A549 (cell line): ENCODE results near the gene WNT3A. TPM values are rescaled to one million over a fixed set of nuclear protein-coding genes. Genes with fewer than 3 reads are reported as not detected.

ENCODE experiments used
- ATAC-seq, 2 experiments: fragments of 200-7000 bp in 1 of 2; fragments of >200 bp in 1 of 2; cut with Nextera tagmentation in 1 of 2; cut with Tn5 transposase in 1 of 2; 3 replicates each; pipeline versions ENCODE4 v1.8.0 to v1.9.1; 2018 to 2020; ENCODE audit warnings: mild to moderate bottlenecking in 1 of 2, moderate library complexity in 1 of 2
- CTCF ChIA-PET: fragments of 300-600 bp; sonication (Branson Sonifier 250); formaldehyde crosslinking; extraction: SDS; loops from one replicate; lab custom pipeline; 2021; ENCODE audit warnings: antibody characterized with exemption, inconsistent platforms; lab: Yijun Ruan, JAX
- POLR2A ChIA-PET: fragments of 350-600 bp; formaldehyde crosslinking; extraction: SDS; loops from one replicate; lab custom pipeline; 2021; ENCODE audit warnings: antibody characterized with exemption, inconsistent platforms; lab: Yijun Ruan, JAX
- DNase-seq, 2 experiments: peaks; one replicate each; pipeline versions ENCODE4 v3.0.0 to v3.0.0-alpha.2; 2011 to 2016; ENCODE audit warnings: low read depth in 1 of 2, low spot score in 1 of 2
- FAIRE-seq: peaks from 2 replicates; lab custom pipeline; 2011; peaks lifted over from hg19 to GRCh38; lab: Jason Lieb, UNC
- H3K27ac ChIP-seq, 2 experiments: fragments of >200 bp; sonication (Bioruptor Twin); formaldehyde crosslinking; 3 replicates each; pipeline ENCODE4 v1.5.1; 2016 to 2017
- H3K4me1 ChIP-seq: fragments of >200 bp; sonication (Bioruptor Twin); formaldehyde crosslinking; 3 replicates; pipeline ENCODE4 v1.6.1; 2016
- H3K4me2 ChIP-seq: fragments of >200 bp; sonication (Bioruptor Twin); formaldehyde crosslinking; 3 replicates; pipeline ENCODE4 v1.6.1; 2016
- H3K4me3 ChIP-seq: fragments of >200 bp; sonication (Bioruptor Twin); formaldehyde crosslinking; 3 replicates; pipeline ENCODE4 v1.5.1; 2016
- H3K9me3 ChIP-seq: fragments of >200 bp; sonication (Bioruptor Twin); formaldehyde crosslinking; 3 replicates; pipeline ENCODE4 v1.6.1; 2016
- ATOH8 ChIP-seq: fragments of 250-450 bp; sonication (Bioruptor Pico); IDR thresholded peaks from 2 replicates; pipeline ENCODE4 v1.5.0; 2020; ENCODE audit warnings: low read depth, mild to moderate bottlenecking, moderate library complexity
- CBX2 ChIP-seq: fragments of 200-600 bp; sonication (generic); IDR thresholded peaks from 2 replicates; pipeline ENCODE4 v1.6.1; 2016; ENCODE audit warnings: low read depth, mild to moderate bottlenecking, borderline replicate concordance
- CBX8 ChIP-seq: fragments of 200-600 bp; sonication (generic); IDR thresholded peaks from 2 replicates; pipeline ENCODE4 v1.6.1; 2016
- CEBPB ChIP-seq, 2 experiments: fragments of >200 bp in 1 of 2; sonication (Bioruptor Twin) in 1 of 2; formaldehyde crosslinking in 1 of 2; IDR thresholded peaks; 2 replicates each; pipeline ENCODE4 v1.6.1; 2012 to 2016
- ESRRA ChIP-seq: fragments of 150-350 bp; IDR thresholded peaks from 2 replicates; pipeline ENCODE4 v1.6.1; 2014; ENCODE audit warnings: mild to moderate bottlenecking, low read length, borderline replicate concordance
- FOSL2 ChIP-seq, 2 experiments: fragments of 450-650 bp in 1 of 2; fragments of >200 bp in 1 of 2; sonication (Bioruptor Twin) in 1 of 2; formaldehyde crosslinking; IDR thresholded peaks; 2 replicates each; pipeline versions ENCODE4 v1.5.0 to v1.6.1; 2016 to 2020; ENCODE audit warnings: mild to moderate bottlenecking in 1 of 2, moderate library complexity in 1 of 2
- FOXS1 ChIP-seq: fragments of 250-450 bp; sonication (Bioruptor Pico); IDR thresholded peaks from 2 replicates; pipeline ENCODE4 v1.5.0; 2020; ENCODE audit warnings: mild to moderate bottlenecking, moderate library complexity
- GATA3 ChIP-seq: IDR thresholded peaks from 2 replicates; pipeline ENCODE4 v1.6.1; 2012; ENCODE audit warnings: borderline replicate concordance
- HDAC2 ChIP-seq: fragments of 200-600 bp; sonication (generic); IDR thresholded peaks from 2 replicates; pipeline ENCODE4 v1.6.1; 2016
- HES2 ChIP-seq: fragments of >200 bp; sonication (Bioruptor Twin); formaldehyde crosslinking; IDR thresholded peaks from 2 replicates; pipeline ENCODE4 v1.6.1; 2016
- HMGXB4 ChIP-seq: fragments of 250-450 bp; sonication (Bioruptor Pico); IDR thresholded peaks from 2 replicates; pipeline ENCODE4 v1.5.0; 2021; ENCODE audit warnings: mild to moderate bottlenecking, moderate library complexity, borderline replicate concordance
- HOXB5 ChIP-seq: fragments of 250-450 bp; sonication (Bioruptor Pico); IDR thresholded peaks from 2 replicates; pipeline ENCODE4 v1.5.0; 2020; ENCODE audit warnings: mild to moderate bottlenecking, moderate library complexity
- JUN ChIP-seq, 2 experiments: fragments of >200 bp; sonication (Bioruptor Twin); formaldehyde crosslinking; IDR thresholded peaks; 2 replicates in 1 of 2; 3 replicates in 1 of 2; pipeline ENCODE4 v1.6.1; 2016 to 2017
- KDM1A ChIP-seq: fragments of 200-600 bp; sonication (generic); IDR thresholded peaks from 2 replicates; pipeline ENCODE4 v1.6.1; 2016; ENCODE audit warnings: low read depth, mild to moderate bottlenecking
- MAFK ChIP-seq: fragments of 450-650 bp; IDR thresholded peaks from 2 replicates; pipeline ENCODE4 v1.6.1; 2014; ENCODE audit not compliant: partially characterized antibody
- MAX ChIP-seq: IDR thresholded peaks from 2 replicates; pipeline ENCODE4 v1.6.1; 2012
- POLR2A ChIP-seq: IDR thresholded peaks from 2 replicates; pipeline ENCODE4 v1.6.1; 2012; ENCODE audit warnings: mild to moderate bottlenecking, low read length
- POLR2AphosphoS2 ChIP-seq: conservative IDR thresholded peaks from 2 replicates; pipeline ENCODE4 v1.6.1; 2012; ENCODE audit warnings: low read length, improper control_type of control experiment, inconsistent platforms
- RAD21 ChIP-seq, 2 experiments: fragments of >200 bp in 1 of 2; sonication (Bioruptor Twin) in 1 of 2; formaldehyde crosslinking in 1 of 2; IDR thresholded peaks in 1 of 2; conservative IDR thresholded peaks in 1 of 2; 2 replicates in 1 of 2; 3 replicates in 1 of 2; pipeline ENCODE4 v1.6.1; 2012 to 2018; ENCODE audit warnings: inconsistent platforms in 1 of 2
- SREBF2 ChIP-seq: fragments of 450-650 bp; IDR thresholded peaks from 2 replicates; pipeline ENCODE4 v1.6.1; 2014; ENCODE audit warnings: mild to moderate bottlenecking, moderate library complexity
- TFCP2L1 ChIP-seq: fragments of 250-450 bp; sonication (Bioruptor Pico); IDR thresholded peaks from 2 replicates; pipeline ENCODE4 v1.5.0; 2021; ENCODE audit warnings: mild to moderate bottlenecking
- ZC3H11A ChIP-seq: fragments of 450-650 bp; IDR thresholded peaks from 2 replicates; pipeline ENCODE4 v1.6.1; 2014; ENCODE audit warnings: antibody characterized with exemption, mild to moderate bottlenecking
- ZFP36 ChIP-seq: fragments of 450-650 bp; IDR thresholded peaks from 2 replicates; pipeline ENCODE4 v1.6.1; 2014; ENCODE audit warnings: borderline replicate concordance; ENCODE audit not compliant: partially characterized antibody
- ZSCAN20 ChIP-seq: fragments of 250-450 bp; sonication (Bioruptor Pico); IDR thresholded peaks from 2 replicates; pipeline ENCODE4 v1.8.0; 2022; ENCODE audit warnings: mild to moderate bottlenecking, moderate library complexity
- WGBS: methylation state at CpG from one replicate; pipeline ENCODE4 v1.1.6; 2017; ENCODE audit errors: missing lambda C conversion rate; 5-methylcytosine and 5-hydroxymethylcytosine counted together
- polyA plus RNA-seq, 4 experiments: library from polyadenylated mRNA; depleted of rRNA in 3 of 4; stranded (reverse); fragments of >200 nt; fragmentation: RNase III in 1 of 4; extraction: RNeasy Plus Mini Kit Qiagen cat#74134 plus additional on column Dnase treatment in 1 of 4; gene quantifications; 2 replicates in 3 of 4; 3 replicates in 1 of 4; pipeline ENCODE4 v1.2.3, GENCODE V29; 2011 to 2017

WNT3A gene
- polyA plus RNA-seq, 2 of the 4 experiments (the other 2 are of a cell fraction) = not detected

- POLR2A ChIA-PET = no interaction called here
- ATAC-seq = no peak
These were observed 5.8 kb upstream of the WNT3A start for GRCh38 chr1:228000836-228001563.

GRCh38 chr1:228001738-228002535, 4.9 kb upstream of the WNT3A start:
- H3K27ac ChIP-seq = no peak overlapping the region
- DNase-seq (no peak), ATAC-seq (no peak), FAIRE-seq (no peak)
- peaks cover 4% of the 10 kb centered on the region; the same call in 1 of the 3 replicates for H3K4me1 ChIP-seq
- H3K4me3 ChIP-seq = no peak overlapping the region
- 53% methylated on average over 15 of the region's 15 CpGs for WGBS
- POLR2A ChIA-PET = no interaction called here
- CTCF ChIA-PET = interaction anchor here (0.8 to 4.1 kb wide), 5 partner anchors 58 to 165 kb away, joined by 3 to 25 read pairs (median 4); no protein-coding TSS in a partner anchor
- no peak overlapping the region for H3K4me2 ChIP-seq
- no peak for TF ChIP-seq JUN (IDR thresholded peaks at IDR 0.05)
- no peak for TF ChIP-seq CEBPB (IDR thresholded peaks at IDR 0.05)
- TF ChIP-seq GATA3 = no peak
- TF ChIP-seq CBX8 = no peak
- no peak for TF ChIP-seq CBX2
- no peak for TF ChIP-seq HMGXB4
- no peak for TF ChIP-seq HES2
- no peak for TF ChIP-seq ZFP36
- TF ChIP-seq FOSL2 (IDR thresholded peaks at IDR 0.05) = no peak
- TF ChIP-seq FOSL2 (CRISPR knock-in tag; IDR thresholded peaks at IDR 0.05) = no peak
- TF ChIP-seq ATOH8 = no peak
- no peak for TF ChIP-seq HDAC2
- no peak for TF ChIP-seq HOXB5 (CRISPR knock-in tag)
- no peak for TF ChIP-seq ZC3H11A
- no peak for TF ChIP-seq MAX
- no peak for TF ChIP-seq SREBF2
- no peak for TF ChIP-seq ZSCAN20 (CRISPR knock-in tag)
- peaks cover 20% of the 10 kb centered on the region; the same call in 2 of the 3 replicates for H3K9me3 ChIP-seq

More at GRCh38 chr1:228000836-228001563, 5.8 kb upstream of the WNT3A start:
- Histone ChIP-seq H3K9me3 (peaks cover 29% of the 10 kb centered on the region), H3K27ac (no peak overlapping the region), H3K4me3 (no peak overlapping the region)
- TF ChIP-seq FOXS1 (CRISPR knock-in tag) = no peak
- TF ChIP-seq POLR2A = no peak
- no peak for TF ChIP-seq KDM1A
- TF ChIP-seq ZC3H11A = no peak
- no peak for TF ChIP-seq ESRRA
- no peak for TF ChIP-seq HOXB5 (CRISPR knock-in tag)
- no peak for TF ChIP-seq POLR2AphosphoS2
- no peak for TF ChIP-seq MAFK
- TF ChIP-seq TFCP2L1 (CRISPR knock-in tag) = no peak
- TF ChIP-seq ATOH8 = no peak
- TF ChIP-seq CBX8 = no peak
- no peak for TF ChIP-seq HES2
- no peak for TF ChIP-seq RAD21 (conservative IDR thresholded peaks at IDR 0.05 in 1 of 2, IDR thresholded peaks at IDR 0.05 in 1 of 2)
- TF ChIP-seq, all 56 proteins: peak for 0
- CTCF ChIA-PET = interaction anchor here (0.8 to 3.9 kb wide), 6 partner anchors 10 to 165 kb away, joined by 3 to 24 read pairs (median 14); no protein-coding TSS in a partner anchor
- 45% methylated on average over 13 of the region's 13 CpGs for WGBS
- DNase-seq (no peak), FAIRE-seq (no peak)
- Histone ChIP-seq H3K4me1 (no peaks in the 10 kb centered on the region), H3K4me2 (no peak overlapping the region)
